ENCODE data around the gene ABLIM1.

Gene ABLIM1

DNA sequence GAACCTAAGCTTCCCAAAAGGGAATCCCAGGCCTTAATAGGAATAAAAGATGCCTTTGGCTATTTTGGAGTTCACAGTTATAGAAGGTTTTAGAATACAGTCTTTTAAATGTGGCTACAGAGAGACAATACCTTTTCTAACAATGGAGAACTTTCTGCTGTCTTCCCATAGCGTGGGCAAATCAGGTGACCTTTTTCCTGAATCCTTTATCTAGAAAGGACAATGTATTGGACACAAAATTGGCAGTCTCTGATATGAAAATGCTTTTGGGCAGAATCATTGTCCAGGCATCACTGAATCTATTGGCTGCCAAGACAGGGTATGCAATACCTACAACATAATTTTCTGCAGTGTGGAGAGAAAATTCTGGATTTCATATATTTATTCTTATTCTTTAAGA lies 7.8 kb upstream of the ABLIM1 start:
- Histone ChIP-seq H3K4me3 (no peak overlapping the region), H3K27ac (no peak overlapping the region)
- no peak for DNase-seq (ENCODE audit: low spot score)
- TF ChIP-seq, protein P1, sequence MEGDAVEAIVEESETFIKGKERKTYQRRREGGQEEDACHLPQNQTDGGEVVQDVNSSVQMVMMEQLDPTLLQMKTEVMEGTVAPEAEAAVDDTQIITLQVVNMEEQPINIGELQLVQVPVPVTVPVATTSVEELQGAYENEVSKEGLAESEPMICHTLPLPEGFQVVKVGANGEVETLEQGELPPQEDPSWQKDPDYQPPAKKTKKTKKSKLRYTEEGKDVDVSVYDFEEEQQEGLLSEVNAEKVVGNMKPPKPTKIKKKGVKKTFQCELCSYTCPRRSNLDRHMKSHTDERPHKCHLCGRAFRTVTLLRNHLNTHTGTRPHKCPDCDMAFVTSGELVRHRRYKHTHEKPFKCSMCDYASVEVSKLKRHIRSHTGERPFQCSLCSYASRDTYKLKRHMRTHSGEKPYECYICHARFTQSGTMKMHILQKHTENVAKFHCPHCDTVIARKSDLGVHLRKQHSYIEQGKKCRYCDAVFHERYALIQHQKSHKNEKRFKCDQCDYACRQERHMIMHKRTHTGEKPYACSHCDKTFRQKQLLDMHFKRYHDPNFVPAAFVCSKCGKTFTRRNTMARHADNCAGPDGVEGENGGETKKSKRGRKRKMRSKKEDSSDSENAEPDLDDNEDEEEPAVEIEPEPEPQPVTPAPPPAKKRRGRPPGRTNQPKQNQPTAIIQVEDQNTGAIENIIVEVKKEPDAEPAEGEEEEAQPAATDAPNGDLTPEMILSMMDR (IDR thresholded peaks at IDR 0.05) = no peak

DNA sequence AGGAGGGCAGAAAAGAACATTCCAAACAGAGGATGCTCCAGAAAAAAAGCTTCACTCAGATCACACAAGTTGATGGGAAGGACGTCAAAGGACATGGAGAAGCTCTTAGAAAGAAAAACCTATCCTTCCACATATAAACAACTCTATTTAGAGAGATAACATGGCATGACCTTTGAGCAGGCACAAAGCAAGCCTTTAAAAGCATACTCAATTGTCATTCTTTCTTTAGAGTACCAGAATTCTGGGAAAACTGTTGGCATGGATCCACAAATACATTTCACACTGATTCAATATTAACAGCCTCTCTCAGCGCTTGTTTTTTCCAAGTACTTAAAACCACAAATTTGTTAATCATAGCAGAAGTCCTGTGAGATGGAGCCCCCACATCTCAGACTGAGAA lies 7.3 kb upstream of the ABLIM1 start:
- TF ChIP-seq, protein P1 (IDR thresholded peaks at IDR 0.05) = no peak
- Histone ChIP-seq H3K27ac (no peak overlapping the region), H3K4me3 (no peak overlapping the region)
- DNase-seq (ENCODE audit: low spot score) = no peak

DNA sequence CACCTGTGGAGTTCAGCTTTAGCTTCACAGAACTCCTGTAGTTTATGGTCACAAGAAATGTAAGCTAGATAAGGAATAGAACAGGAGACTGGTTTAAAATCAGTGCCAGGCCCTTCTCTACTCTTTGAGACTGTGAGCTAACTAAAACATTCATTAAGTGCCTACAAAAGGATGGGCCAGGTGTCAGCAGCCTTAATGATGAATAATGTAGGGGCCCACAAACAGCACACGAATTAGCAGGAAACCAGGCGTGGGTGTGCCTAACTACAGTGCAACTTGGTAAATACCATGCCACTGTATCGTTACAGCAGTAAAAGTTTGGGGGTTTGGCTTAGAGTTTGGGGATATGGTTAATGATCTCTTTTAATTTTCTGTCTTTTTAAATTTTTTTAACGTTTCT lies 6.1 kb upstream of the ABLIM1 start:
- no peak overlapping the region for H3K4me3 ChIP-seq
- TF ChIP-seq, protein P1 (IDR thresholded peaks at IDR 0.05) = no peak
- DNase-seq (ENCODE audit: low spot score) = no peak
- H3K27ac ChIP-seq = no peak overlapping the region

GRCh38 chr10:114663626-114664025 lies 5.6 kb upstream of the ABLIM1 start:
- TF ChIP-seq, protein P1 (IDR thresholded peaks at IDR 0.05) = no peak
- H3K4me3 ChIP-seq = no peak overlapping the region
- DNase-seq (ENCODE audit: low spot score) = no peak
- no peak overlapping the region for H3K27ac ChIP-seq

- Histone ChIP-seq H3K4me3 (no peak overlapping the region), H3K27ac (no peak overlapping the region)
- TF ChIP-seq, protein P1 (IDR thresholded peaks at IDR 0.05) = no peak
- DNase-seq (ENCODE audit: low spot score) = no peak
Observed at GRCh38 chr10:114662646-114663217, 4.7 kb upstream of the ABLIM1 start.

DNA sequence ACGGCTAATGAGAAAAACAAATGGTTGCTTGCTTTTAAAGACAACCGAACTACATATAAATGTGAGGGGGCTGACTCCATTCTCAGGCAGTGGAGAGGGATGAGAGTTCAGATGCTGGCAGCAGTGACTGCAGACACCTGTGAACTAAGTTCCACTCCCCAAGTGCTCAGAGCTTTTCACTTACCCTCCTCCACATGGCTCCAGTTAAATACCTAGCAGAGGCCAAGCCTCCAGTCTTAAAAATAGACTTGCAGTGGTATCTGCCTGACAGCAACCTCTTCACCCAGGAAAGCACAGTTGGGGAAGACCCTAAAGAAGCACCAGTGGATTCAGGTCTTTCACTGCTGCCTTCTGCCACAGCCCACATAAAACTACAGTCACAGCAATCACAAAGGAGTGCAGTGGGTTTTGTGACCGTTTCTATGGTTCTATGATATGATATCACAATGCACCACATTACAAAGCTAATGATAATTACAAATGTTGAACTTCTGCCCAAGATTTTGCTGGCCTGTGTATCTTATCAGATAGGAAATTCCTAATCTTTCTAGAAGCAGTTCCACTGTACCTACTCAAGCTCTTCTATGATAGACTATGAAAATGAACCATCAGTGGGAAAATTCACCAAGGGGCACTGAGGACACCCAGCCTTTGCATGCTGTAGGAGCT lies 3.3 kb upstream of the ABLIM1 start:
- DNase-seq (ENCODE audit: low spot score) = no peak
- TF ChIP-seq, protein P1 (IDR thresholded peaks at IDR 0.05) = no peak
- Histone ChIP-seq H3K4me3 (no peak overlapping the region), H3K27ac (no peak overlapping the region)

GRCh38 chr10:114655671-114656070 lies 2.4 kb downstream of the ABLIM1 start:
- no peak overlapping the region for H3K27ac ChIP-seq
- TF ChIP-seq, protein P1 (IDR thresholded peaks at IDR 0.05) = no peak

More at GRCh38 chr10:114655671-114656070, 2.4 kb downstream of the ABLIM1 start:
- no peak for DNase-seq (ENCODE audit: low spot score)
- H3K4me3 ChIP-seq = no peak overlapping the region

All from coronary artery (tissue), 2 donors.